Pulmonary artery endothelial cell (primary cell): ENCODE measurements around the gene NHLRC4. TPM values are rescaled to one million over a fixed set of nuclear protein-coding genes. Genes with fewer than 3 reads are reported as not detected.
A peak's percentile ranks its signal among the peaks of the same experiment; 100 is the strongest.

Experiments
- DNase-seq: peaks from one replicate; pipeline ENCODE4 v3.0.0-alpha.2; 2011; ENCODE audit warnings: low read depth, low spot score
- total RNA-seq: library from RNA; depleted of rRNA; stranded (reverse); fragments of >200 nt; gene quantifications from 2 replicates; pipeline ENCODE4 v1.2.3, GENCODE V29; 2014

Gene NHLRC4
- total RNA-seq, 1 donor from 2014 or later: 2.1 TPM

DNA sequence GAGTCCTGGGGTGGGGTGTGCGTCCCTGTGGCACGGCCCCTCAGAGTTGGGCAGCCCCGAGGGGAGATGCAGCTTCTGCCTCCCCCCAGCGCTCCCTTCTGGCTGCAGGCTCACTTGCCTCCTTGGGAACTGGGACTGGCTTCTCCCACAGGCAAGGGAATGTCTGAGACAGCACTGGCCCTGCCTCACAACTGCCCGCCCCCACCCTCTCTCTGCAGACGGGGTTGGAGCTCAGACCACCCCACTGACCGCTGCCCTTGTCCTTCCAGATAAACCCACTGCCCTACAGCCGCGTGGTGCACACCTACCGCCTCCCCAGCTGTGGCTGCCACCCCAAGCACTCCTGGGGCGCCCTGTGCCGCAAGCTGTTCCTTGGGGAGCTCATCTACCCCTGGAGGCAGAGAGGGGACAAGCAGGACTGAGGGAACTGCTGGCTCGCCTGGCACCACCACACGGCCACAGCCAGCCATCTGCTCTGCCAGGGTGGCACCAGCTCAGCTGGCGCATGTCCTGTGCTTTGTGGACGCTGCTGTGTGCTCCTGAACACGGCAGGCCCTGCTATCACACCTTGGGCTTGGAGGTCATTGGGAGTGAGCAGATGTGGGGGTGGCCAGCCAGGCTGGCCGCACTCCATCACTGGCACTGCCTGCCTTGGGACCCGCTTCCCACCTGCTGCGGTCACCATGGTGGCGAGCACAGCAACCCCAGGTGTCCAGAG, 16.0 kb downstream of the NHLRC4 start:
- DNase-seq: no peak

DNA sequence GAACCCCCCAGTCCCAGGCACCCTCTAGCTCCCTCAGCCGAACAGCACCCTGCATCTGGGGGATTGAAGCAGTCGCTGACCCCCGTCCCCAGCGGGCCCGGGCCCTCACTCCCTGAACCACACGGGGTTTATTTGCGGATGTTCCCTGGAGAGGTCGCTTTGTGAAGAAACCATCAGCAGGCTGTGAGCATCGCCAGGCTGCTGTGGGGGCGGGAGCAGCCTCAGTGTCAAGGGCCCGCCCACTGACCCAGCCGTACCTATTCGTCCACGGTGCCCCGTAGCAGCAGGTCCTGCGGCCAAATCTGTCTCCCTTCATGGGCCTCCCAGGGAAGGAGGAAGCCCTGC, 16.6 kb downstream of the NHLRC4 start:
- DNase-seq: no peak

DNA sequence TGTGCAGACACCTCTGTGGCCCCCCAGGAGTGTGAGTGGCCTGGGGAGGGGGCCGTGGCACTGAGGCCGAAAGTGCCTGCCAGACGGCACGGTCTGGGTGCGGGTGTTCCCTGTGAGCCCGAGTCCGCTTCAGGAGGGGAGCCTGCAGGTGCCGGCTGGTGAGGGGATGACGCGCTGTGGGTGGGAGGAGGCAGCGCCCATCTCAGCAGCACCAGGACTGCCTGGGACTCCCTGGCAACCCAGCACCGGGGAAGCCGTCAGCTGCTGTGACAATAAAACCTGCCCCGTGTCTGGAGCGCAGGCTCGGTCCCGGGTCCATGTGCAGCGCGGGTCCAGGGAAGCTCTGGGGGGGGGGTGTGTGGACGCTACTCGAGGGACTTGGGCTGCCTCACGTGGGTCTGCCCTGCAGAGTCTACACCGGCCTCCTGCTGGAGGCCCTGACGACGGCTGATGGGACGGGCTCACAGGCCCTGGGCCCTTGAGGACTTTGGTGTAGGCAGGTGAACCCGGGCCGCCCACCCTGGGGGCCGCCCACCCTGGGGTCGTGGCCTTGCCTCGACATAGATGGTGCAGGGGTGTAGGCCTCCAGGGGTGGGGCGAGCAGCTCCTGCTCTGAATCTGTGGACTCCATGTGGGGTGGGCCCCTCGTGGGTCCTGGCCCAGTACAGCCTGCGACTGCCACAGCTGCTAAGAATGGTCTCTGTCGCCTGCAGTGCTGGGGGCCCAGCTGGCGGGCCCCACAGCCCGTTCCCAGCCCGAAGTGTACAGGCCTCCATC, 17.2 kb downstream of the NHLRC4 start:
- no peak for DNase-seq

DNA sequence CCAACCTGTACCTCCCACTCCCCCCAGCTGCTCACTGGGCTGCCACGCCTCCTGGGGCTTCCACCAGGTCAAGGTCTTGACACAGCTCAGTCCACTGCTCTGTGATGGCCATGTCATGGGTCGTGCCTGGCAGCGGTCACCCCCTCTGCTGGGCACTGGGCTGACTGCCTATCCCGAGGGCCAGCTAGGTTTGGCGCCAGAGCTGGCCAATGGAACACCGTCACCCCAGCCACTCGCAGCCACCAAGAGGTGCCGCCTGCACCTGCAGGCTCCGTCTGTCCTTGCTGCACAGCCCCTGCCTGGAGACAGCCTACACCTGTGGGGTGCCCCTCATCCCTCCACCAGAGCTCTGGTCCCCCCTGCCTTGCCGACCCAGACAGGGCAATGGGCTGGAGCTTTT, 18.5 kb downstream of the NHLRC4 start:
- DNase-seq: no peak

DNA sequence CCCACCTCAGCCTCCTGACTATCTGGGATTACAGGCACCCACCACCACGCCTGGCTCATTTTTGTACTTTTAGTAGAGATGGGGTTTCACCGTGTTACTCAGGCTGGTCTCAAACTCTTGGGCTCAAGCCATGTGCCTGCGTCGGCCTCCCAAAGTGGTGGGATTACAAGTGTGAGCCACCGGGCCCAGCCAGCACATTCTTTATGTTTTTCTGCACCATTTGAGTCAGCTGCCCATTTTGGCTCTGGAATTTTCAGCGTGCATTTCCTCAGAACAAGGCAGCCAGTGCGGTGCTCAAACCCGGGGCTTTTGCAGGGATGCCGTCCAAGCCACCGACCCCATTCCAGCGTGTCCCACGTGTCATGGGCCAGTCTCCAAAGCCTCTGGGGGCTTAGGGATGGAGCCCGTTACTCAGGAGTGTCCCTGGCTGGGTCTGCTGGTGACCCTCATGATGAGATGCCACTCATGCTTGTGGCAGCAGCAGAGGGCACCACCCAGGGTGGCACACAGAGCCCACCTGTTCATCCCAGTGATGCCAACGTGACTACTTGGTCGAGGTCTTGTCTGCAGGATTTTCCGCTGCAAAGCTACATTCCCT, 19.3 kb downstream of the NHLRC4 start:
- DNase-seq: no peak

DNA sequence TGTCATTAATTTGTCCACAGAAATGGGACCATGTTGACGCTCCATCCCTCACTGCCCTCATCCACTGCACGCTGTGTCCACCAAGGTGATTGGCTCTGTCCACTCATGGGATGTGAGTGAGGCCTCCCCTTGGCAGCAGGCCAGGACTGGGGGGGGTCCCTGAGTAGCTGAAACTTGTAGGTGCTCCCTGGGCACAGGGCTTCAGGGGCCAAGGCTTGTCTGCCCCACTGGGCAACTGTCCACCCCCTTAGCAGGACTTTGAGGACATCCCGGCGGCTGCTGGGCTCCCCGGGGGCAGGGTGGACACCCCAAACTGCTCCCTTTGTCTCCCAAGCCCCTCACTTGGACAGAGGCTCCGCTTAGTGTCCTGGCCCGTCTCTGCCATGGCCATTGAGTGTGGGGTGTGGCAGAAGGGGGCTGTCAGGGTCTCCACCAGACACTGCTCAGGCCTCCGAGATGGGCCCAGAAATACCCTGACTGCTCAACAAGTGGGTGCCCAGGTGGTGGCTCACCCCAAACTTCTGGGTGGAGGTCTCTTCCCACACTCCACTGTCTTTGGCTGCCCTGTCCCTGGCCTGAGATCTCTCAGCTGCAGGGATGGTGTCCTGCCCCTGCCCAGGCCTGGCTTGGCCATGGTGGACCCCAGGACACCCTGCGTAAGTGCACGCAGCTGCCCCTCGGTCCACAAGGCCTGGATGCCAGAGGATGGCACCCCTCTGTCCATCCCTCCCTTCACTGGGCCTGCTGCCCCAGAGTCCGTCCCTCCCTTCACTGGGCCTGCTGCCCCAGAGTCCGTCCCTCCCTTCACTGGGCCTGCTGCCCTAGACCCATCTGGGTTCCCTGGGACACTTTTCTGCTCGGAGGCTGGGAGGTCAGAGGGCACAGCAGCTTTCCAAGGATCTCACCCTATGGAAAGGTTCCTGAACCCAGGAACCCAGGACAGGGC, 20.1 kb downstream of the NHLRC4 start:
- DNase-seq: no peak

DNA sequence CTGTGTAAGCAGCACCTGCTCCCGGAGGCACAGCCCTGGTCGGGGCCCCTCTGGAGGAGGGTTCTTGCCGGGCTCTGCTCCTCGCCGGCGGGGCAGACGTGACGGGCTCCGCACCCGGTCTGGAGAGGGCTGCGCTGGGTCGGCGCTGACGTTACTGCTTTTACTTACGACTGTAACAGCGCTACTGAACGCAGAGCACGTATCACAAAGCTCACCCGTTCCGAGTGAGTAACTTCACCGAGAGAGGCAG, 21.8 kb downstream of the NHLRC4 start:
- peak; percentile 45 for DNase-seq

DNA sequence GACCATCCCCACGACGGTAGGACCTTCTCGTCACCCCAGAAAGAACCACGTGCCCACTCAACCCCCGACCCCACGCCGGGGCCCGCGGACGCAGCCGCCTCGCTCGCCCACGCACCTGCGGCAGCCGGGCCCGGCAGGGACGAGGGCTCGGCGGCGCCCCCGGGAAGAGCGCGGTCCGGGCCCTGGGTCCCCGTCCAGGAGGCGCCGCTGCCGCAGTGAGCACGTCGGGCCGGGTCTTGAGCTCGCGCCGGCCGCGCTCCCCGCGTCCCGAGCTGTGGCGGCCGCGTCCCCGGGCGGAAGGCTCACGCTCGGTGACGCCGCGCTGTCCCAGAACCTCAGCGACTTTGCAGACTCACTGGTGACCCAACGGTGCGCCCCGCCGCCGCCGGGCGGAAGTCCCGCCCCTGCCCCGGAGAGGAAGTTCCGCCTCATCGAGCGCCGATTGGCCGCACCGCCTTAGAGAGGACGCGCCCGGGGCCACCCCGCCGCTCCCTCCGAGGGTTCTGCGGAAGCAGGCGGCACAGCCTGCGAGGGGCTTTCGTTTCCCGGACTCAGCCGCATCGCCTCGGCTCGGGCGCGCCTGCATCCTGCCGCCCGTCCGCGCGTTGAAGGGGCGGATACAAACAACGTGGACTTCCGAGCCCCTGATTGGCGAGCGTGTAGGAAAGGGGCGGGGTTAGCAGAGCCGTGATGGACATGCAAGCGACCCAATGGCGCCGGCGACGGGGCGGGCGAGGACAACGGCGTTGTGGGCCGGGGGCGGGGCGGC, 22.3 kb downstream of the NHLRC4 start:
- peak; percentile 86 for DNase-seq

DNA sequence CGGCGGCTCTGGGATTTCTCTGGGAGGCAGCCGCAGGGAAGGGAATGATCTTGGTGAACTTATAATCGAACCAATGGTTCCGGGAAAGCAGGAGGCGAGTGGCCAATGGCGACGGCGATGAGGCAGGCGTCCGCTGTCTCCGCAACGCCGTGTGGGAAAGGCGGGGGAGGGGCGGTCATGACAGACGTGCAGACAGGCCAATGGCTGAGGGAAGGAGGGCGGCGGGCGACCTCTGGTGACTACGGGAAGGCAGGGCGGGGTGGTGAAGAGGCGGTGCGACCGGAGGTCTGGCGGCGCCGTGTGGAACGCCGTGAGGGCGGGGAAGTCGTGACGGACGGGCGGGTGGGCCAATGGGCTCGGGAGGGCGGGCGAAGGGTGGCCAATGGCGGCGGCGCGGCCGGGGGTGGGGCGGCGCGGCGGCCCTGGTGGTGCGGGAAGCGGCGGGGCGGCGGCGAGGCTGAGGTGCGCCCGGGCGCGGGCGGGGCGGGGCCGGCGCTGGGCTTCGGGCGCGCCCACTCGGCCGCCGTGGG, 22.9 kb downstream of the NHLRC4 start, which contains the start of gene RAB40C:
RAB40C (plus strand) TSS at position 409 of the 530 bp plus-strand sequence. CDS start 226 bp downstream, outside the sequence.
- DNase-seq: peak; percentile 94

DNA sequence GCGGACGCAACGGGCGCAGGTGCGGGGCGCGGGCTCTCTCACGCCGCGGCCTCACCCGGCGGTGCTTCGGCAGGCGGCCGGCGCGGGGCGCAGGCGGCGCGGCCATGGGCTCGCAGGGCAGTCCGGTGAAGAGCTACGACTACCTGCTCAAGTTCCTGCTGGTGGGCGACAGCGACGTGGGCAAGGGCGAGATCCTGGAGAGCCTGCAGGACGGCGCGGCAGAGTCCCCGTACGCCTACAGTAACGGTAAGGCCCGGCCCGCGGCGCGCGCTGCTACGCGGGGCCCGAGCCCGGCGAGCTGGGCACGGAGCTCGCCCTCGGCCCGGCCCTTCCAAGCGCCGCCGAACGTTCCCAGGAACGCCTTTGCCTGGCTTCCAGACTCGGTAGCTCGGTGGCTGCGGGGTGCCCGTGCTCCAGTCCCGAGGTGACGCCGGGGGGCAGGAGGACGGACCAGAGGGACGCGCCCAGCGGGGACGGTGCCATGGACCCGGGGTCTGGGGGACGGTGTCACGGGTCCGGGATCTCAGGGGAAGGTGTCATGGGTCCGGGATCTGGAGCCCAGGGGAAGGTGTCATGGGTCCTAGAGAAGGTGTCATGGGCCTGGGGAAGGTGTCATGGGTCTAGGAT, 23.5 kb downstream of the NHLRC4 start:
- DNase-seq: no peak

DNA sequence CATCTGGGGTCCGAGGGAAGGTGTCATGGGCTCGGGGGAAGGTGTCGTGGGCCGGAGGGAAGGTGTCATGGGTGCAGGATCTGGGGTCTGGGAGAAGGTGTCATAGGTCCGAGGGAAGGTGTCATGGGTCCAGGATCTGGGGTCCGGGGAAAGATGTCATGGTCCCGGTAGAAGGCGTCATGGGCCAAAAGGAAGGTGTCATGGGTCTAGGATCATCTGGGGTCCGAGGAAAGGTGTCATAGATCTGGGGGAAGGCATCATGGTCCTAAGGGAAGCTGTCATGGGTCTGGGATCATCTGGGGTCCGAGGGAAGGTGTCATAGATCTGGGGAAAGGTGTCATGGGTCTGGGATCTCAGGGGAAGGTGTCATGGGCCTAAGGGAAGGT, 24.0 kb downstream of the NHLRC4 start:
- no peak for DNase-seq

DNA sequence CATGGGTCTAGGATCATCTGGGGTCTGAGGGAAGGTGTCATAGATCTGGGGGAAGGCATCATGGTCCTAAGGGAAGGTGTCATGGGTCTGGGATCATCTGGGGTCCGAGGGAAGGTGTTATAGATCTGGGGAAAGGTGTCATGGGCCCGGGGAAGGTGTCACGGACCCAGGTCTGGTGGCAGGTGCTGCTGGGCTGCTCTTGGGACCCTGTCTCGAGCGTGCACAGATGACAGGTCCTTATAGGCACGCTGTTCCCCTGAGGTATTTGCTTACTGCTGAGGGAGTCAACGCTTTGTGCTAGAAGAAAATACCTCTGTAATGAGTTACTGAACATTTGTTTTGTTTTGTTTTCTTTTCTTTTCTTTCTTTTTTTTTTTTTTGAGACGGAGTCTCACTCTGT, 24.4 kb downstream of the NHLRC4 start:
- no peak for DNase-seq

DNA sequence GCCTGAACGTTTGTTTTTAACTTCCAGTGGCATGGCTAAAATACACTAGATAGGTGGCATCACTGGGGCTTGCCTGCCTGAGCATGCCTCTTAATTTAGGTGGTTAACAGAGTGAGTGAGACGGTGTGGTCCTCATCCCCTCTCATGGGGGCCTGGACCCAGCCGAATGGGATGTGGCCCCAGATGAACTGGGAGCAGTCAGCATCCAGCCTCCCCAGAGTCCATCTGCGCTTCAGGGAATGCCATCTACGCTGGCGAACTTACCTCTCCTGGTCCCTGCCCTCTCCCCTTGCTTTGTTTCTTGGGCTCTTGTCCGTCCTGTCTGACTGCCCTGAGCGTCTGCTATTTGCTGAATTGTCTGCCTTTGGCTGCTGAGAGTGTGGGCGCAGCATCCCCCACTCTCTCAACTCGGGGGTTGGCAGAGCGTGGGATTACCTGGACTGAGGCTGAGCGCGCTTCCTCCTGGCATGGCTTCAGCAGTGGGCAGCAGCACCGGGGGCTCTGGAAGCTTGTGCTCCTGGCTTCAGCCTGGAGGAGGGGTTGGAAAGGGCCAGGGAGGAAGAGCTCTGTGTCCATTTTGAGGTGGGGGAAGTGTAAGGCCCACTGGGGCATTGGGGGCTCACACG, 25.2 kb downstream of the NHLRC4 start:
- DNase-seq: no peak

DNA sequence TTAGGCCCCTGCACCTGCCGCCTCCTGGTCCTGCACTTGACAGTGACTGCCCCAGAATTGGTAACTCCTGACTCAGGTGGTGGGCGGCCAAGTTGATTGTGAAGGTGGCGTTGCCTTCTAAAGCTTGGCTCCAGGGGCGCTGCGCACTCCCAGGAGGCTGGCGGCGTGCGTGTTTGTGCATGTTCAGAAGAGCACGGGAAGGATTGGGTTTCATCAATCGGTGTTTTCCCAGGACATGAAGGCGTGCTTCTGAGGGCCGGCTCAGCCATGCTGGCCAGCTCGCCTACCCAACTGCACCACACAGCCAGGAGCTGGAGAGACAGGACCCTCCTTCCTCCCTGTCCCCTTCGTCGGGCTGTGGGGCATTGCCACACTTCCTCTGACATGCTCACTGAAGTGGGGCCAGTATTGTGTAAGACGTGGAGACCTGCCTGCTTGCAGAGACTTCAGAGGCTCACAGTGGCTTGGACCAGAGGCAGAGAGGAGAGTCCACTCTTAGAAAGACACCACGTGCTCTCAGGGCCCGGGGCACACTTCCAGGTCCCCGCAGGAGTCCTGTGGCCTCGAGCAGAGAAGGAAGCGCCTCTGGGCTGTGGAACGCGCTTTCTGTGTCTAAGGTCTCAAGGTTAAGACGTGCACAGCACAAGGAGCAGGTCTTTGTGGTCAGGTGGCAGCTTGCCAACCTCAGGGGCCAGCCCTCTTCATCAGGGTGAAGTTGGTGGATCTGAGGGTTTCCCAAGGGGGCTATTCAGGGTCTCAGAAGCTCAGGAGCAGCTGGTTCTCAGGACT, 25.9 kb downstream of the NHLRC4 start:
- no peak for DNase-seq

DNA sequence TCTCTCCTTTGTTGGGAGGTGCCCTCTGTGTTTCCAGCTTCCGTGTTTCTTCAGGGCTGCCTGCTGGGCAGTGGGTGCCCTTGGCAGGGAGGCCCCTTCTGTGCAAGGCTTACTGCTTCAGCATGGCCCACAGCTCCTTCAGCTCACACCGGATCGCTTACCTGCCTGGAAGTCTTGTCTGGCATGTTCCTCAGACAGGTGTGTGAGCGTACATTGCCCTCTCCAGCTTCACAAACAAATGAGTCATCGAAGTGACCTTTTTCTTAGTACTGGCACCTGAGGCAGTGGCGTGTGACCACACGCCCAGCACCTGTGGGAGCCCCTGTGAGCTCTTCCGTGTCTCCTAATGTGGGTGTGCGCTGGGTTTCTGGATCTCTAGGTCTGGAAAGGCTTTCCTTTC, 26.6 kb downstream of the NHLRC4 start:
- no peak for DNase-seq

DNA sequence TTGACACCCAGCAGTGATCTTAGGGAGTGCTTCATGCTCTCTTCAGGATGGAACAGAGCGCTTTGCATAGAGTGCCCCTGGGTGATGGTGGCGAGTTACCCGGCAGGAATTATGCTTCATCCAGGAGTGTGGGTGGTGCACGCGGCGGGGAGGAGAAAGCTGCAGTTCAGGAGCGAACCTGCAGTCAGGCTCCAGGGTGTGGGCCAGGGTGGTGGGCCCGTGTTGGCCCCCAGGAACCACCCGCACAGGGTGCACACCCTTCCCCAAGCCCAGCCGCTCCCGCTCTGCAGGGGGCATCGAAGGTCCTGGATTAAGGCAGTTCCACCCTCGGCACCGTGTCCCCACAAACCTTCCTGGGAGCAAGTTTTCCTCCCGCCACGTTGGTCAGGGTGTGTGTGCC, 27.0 kb downstream of the NHLRC4 start:
- DNase-seq: no peak

DNA sequence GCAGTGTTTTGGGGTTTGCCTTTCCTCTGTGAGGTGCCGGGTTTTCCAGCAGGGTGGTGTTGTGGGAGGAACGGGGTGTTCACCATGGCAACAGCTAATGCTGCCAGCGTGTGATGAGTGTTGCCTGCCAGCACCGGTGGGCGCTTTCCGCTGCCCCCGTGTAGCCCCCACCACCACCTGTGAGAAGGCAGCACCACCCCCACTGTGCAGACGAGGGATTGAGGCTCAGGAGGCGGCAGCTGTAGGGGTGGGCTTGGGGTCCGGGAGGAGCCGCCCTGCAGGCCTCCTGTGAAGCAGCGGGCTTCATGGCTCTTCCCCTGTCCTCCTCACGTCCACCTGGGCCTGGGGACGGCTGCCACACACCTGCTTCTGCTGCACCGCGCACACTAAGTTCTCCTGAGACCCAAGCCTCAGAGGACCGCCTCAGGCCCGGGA, 28.3 kb downstream of the NHLRC4 start:
- DNase-seq: no peak

DNA sequence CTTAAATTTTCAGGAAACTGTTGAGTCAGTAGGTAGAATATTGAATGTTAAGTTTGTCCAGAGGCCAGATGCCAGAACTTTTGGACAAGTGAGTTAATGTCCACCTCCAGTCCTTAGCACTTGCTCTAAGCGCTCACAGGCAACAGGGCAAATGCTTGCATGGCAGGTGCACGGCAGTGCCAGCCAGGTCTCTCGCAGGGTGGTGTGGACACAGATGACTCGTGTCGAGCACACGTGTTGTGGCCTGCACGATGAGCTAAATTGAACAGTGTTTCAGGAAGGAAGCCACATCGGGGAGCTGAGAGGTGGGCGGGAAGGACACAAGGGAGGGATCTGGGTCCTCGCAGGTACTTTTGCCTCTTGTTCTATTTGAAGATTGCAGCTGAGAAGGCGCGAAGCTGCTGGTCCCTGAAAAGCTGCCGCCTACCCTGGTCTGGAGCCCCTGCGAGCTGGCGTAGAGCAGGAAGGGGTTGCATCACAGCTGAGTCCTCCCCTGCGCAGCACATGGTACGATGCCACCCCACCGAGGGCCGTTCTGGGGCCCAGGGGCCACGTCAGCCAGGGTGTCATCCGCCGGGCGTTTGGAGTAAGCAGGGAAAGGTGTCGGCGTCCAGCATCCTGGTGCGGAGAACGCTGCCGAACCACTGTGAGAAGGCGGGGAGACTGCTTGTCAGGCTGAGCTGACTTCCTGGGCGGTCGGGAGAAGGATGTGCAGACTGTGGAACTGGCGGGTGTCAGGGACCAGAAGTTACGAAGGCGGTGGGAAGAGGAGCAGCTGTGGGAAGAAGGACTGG, 29.3 kb downstream of the NHLRC4 start:
- DNase-seq: no peak
